Renal cortical epithelial cell (primary cell): Measurements from ENCODE around the gene ANKMY2. TPM values are rescaled to one million over a fixed set of nuclear protein-coding genes. Genes with fewer than 3 reads are reported as not detected.
A peak's percentile ranks its signal among the peaks of the same experiment; 100 is the strongest.
"Not testable (repeated sequence)": the region's sequence is repeated elsewhere in the genome, so short reads cannot be mapped to it uniquely, and the experiment has no call there.

Experiments used
- DNase-seq: peaks from one replicate; pipeline ENCODE4 v3.0.0-alpha.2; 2011; ENCODE audit warnings: low read depth
- total RNA-seq: library from RNA; depleted of rRNA; stranded (reverse); fragments of >200 nt; gene quantifications from 2 replicates; pipeline ENCODE4 v1.2.3, GENCODE V29; 2014

Gene ANKMY2
- total RNA-seq, 1 donor from 2014 or later, result 52.0 TPM

DNA sequence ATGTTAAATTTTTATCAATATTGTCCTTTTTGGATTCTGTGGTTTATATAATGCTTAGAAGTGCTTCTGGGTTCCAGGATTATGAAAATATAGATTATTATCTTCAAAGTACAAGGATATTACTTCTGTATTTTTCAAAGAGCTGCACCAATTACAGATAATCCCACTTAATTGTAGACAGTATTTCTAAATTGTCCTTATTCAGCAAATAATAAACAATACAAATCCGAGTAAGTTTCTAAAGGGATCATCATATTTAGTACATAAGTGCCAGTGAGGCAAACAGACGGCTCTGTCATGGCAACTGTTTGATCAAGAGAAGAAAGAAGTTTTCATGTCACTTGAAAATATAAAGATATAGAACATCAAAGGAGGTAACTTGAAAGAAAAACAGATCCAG is 19.2 kb downstream of the ANKMY2 start:
- DNase-seq, result no peak

DNA sequence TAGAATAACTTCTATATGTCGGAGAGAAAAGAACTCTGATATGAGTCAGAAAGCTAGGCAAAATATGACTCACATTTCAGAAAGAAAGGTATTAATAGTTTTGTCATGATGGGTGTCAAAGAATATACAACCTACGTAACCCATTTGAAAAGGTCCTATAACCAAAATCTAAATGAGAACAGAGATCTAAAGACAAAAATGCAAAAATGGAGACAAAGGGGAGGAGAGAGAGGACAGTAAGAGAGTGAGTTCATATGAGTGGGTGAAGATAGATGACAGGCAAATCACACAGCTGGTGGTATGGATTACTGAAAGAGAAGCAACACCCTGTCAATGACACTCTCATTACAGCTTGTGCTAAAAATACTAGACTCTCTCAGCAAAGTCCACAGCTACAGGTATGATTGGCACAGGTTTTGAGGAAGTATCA is 25.6 kb downstream of the ANKMY2 start:
- DNase-seq, result no peak

DNA sequence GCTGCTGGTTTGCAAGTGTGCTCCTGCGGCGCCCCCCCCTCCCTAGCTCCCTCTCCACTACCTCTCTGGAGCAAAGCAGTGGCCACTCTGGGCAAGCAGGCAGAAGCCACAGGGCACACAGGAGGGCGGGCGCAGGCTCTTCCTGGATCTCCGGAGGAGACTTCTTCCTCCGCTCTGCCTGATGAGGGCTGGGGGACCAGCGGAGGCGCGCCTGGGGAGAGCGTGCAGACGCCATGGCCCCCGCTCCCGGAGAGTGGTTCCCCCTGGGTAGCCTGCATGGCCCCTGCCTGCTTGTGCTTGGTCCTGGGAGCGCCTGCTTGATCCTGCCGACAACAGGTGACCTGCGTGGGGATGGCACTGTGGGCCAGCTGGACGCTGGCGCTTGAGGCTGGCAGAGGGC is 29.0 kb downstream of the ANKMY2 start:
- no peak for DNase-seq

DNA sequence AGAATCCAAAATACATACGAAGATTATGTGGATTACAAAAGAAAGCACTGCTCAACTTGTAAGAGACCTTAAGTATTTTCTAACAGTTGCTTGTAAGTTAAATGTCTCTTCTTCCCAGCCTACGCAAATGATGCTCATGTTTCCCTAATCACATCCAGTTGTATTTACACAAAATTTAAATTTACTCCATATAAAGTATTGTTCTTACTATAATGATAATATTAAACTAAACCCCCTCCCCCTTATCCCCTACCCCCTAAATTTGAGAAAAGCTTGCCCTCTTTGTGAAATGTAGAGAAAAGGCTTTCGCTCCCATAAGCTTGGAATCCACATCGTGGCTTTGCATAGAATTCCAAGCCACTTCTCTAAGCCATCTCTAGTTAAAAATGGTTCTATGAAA is 29.4 kb downstream of the ANKMY2 start:
- DNase-seq, result no peak

DNA sequence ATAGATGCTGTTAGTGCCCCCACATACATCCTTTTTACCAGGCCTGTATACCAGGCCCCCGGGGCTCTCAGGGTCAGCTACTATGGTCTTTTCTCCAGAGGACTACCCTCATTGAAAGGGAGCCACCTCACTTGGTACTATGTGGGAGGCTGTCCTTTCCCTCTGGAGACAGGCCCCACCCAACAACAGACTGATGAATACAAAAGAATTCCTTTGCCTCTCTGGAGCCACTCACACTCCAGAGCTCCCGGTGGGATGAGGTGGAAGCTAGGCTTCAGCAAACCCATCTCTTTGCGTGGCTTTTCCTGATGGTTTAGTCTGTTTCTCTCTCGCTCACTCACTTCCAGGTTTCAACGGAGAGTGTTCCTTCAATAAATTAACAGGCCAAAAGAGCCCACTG is 30.3 kb downstream of the ANKMY2 start:
- DNase-seq, result no peak

DNA sequence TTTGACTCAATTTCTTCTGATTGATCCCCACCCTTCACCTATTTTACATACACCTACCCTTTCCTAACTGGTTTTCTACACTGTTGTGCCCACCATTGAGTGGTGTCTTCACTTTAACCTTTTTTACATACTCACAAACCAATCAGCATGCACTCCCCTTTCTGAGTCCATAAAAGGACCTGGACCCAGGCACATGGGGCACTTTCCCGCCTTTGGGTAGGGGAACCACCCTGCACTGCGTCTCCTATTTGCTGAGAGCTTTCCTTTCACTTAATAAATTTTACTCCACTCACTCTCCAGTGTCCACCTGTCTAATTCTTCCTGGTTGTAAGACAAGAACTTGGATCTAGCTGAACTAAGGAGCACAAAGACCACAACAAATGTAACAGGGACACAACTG is 33.8 kb downstream of the ANKMY2 start:
- no peak for DNase-seq

DNA sequence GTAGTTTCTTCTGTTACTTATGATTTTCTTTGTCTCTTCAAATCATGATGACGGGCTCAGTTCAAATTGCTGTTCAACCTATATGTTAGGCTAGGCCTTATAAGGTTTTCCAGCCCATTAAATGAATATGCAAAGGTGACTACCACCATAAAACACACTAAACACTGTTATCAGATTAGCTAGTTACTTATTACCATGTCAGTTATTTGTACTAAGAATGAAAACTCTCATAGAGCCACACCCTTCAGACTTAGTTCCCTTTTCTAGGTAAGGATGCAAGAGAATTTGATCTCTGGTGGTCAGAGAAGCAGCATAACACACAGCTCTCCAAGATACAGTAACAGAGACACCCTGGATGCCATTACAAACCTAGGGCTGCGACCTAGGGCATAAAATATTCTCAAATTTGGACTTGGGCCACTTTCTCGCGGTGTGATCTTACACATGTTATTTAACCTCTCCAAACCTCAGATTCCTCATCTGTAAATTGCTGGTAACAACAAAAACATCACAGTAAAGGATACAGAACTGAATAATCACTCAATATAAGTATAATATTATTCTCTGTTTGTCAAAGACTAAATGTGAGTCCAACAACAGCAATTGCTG is 35.6 kb downstream of the ANKMY2 start:
- DNase-seq, result peak; percentile 72

DNA sequence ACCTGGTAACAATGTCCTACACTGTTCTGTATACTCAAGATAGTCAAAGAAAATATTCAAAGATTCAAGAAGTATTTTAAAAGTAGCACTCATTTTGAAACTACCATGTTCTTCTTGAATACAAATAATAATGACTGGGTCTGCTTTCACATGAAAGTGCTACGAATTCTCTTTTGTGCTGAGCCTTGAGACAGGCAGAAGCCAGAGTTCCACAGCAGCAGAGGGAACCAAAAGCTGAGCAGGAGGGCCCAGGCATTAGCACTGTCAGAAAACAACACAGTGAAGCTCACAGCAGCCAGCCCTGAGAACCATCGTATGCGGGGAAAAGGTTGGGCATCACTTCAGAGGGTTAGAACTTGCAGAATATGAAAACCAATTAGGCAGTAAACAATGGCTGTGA is 38.9 kb downstream of the ANKMY2 start:
- DNase-seq, result no peak

DNA sequence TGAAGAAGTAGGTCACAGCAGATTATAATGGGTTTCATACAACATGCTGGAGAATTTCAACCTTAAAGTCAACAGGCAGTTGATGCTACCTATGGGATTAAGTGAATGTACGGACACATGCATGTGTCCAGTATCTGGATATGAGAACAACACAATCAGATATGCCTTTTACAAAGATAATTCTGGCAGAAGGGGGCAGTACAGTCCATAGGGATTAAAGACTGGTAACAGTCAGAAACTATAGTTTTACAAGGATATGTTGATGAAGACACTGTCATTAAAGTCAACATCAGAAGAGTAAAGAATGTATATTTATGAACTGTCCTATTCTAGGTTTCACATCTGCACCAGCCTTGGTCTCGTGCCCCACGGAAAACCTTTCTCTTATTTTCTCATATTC is 41.5 kb downstream of the ANKMY2 start:
- DNase-seq, result no peak

DNA sequence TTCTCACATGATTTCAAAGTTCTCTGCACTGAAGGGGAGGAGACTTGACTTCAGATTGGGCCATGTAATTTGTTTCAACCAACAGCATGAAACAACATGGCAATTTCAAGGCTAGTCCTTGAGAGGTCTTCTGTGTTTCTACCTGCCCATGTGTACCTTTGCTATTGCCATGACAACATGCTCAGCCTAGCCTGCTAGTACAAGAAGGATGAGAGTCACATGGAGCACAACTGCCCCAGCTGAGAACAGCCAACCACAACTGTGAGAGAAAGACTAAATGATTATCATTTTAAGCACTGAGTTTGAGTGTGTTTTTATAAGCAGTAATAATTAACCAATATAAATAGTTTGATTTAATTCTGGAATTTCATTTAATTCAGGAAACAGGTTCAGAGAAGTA is 41.9 kb downstream of the ANKMY2 start:
- DNase-seq, result peak; percentile 85

DNA sequence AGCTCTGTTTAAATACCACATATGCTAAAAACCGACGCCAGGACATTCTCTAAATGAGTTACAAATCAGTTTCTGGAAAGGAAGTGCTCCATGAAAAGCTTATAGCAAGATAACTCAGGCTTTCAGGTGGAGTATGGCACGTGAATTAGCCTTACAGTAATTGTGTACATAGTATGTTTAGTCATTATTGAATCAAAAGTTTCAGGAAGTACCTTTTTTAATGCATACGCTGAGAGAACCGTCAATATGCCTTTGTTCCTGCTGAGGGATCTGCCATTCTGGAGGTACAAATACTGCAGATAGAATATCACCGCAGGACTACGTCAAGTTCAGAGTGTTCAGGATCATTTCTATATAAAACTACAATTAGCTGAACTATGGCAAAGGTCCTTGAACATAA is 45.7 kb downstream of the ANKMY2 start:
- no peak for DNase-seq

DNA sequence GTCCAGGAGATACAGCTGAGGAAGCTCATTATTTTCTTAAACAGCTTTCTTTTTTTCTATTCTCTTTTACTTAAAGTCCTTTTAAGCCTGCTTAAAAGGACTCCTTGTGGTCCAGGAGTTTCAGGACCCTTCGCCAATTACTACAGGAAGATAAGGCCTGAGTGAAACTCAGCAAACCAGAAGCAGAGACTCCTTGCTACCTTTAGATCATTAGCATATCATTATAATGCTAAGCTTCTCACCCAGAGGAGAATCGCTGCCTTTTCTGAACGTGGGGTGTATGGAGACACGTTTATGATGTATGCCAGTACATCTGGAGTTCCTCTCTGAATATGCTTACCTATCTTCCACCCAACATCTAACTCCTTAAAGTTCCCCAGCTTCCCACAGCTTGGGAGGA is 47.5 kb downstream of the ANKMY2 start:
- DNase-seq, result no peak

DNA sequence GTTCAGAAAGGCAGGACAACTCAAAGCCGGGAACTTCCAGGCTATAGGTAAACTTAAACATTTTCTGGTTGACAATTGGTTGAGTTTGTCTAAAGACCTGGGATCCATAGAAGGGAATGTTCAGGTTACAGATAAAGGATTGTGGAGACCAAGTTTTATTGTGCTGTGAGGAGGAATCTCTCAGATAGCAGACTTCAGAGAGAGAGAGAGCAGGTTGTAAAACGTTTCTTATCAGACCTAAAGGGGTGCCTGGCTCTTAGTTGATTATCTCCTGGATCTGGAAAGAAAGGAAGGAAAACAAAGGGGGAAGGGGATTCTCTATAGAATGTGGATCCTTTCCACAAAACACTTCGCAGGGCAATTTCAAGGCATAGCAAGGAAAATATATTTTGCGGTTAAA is 50.0 kb downstream of the ANKMY2 start:
- DNase-seq, result not testable (repeated sequence)

DNA sequence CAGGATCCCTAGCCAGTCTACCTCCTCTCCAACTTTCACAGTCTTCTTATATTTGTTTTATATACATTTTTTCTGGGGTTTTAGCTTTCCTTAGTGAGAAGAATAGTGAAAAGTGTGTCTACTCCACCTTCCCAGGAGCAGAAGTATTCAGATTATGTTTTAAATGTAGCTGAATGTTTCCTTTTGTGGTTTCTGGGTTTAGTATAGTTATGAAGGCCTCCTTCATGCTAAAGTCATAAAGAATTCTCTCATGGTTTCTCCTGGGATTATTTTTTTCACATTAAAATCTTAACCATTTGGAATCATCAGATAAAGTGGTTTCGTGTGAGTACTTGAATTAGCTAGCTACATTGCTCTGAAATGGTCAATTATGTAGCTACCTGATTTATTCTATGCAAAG is 50.9 kb downstream of the ANKMY2 start:
- DNase-seq, result no peak

DNA sequence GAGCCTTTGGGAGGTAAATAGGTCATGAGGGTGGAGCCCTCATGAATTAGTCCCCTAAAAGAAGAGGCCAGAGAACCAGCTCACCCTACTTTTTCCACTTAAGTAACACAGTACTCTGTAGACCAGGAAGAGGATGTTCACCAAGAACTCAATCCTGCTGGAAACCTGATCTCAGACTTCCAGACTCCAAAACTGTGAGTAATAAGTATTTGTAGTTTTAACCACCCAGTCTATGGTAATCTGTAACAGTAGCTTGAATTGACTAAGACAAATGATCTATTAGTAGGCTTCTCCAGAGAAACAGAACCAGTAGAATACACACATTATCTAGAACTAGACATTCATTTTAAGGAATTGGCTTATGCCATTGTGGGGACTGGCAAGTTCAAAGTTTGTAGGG is 51.5 kb downstream of the ANKMY2 start:
- DNase-seq, result peak; percentile 48

DNA sequence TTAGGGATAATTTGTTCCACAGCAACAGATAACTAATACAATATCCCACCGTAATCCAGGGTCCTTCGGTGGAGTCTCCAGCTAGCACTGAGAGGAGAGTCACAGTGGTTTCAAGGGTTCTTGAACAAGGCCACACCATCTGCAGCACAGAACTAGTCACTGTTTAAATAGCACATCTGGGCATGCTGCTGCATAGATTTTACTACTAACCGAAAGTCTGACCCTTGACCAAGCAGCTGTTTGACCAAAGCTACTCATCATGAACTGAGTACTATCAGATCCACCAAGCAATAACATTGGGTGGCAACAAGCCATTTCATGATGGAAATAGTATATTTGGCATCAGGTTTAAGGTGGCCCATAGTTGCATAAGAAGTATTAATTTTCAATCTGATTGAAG is 53.2 kb downstream of the ANKMY2 start:
- no peak for DNase-seq

DNA sequence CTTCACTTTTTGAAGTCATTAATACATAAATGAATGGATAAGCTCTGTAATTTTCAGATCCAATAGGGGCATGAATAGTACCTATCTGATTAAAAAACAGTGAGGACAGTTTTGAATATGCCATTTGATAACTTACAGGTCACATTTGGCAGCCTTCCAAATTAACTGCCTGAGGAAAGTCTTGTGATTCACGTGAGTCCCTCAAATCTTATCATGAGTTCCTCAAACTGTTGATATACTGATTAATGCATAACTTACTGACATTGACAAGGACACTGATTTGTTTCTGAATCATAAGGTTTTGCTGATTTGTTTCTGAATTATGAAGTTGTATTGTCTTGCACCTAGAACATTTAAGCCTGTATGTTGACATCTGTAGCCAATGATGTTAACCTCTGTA is 55.1 kb downstream of the ANKMY2 start:
- DNase-seq, result peak; percentile 18

DNA sequence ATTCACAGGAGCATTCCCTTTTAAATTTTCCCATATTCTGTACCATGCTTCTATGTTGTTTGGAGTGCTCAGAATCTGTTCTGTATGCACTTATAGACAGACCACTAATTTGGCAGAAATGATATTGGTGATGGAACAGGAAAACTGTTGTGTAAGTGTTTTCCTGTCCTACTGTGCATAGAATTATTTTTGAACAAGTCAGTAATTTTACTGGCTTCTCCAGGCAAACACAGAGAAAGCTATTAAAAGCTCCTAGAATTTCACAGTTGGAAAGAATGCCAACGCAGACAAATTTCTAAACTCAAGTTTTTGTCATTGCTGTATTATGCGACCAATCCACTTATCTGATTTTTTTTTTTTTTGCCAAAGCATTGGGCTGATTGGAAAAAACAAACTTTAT is 55.7 kb downstream of the ANKMY2 start:
- DNase-seq, result no peak

DNA sequence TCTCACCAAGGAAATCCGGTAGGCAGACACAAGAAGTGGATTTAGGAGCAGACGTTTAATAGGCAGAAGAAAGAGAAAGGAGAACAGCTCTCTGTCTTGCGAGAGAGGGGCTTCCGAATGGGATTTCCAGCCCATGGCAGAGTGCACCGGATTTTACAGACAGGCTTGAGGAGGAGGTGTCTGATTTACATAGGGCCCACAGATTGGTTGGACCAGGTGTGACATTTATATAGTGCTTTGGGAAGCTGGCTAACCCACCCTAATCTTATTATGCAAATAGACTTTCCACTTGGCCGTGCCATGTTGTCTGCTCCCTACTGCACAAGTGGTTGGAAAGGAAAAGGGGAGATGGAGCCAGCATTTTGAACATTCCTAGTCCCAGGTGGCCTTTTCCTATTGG is 57.8 kb downstream of the ANKMY2 start:
- no peak for DNase-seq

DNA sequence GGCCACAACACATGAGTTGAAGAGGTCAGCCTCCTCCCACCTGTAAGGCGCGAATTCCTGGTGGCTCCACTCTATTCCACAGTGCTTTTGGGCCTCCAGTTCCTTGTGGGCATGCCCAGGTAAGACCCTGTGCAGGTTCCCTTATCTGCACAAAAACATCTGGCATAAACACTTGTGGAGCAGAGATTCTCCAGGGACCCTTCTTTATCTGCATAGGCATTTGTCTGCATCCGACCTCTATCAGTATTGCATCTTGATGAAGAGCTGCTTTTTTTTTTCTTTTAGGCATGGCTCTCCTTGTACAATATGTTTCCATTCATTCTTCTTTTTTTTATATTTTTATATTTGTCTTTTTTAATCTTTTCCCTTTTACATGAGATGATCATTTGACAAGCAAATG is 58.4 kb downstream of the ANKMY2 start:
- DNase-seq, result no peak

DNA sequence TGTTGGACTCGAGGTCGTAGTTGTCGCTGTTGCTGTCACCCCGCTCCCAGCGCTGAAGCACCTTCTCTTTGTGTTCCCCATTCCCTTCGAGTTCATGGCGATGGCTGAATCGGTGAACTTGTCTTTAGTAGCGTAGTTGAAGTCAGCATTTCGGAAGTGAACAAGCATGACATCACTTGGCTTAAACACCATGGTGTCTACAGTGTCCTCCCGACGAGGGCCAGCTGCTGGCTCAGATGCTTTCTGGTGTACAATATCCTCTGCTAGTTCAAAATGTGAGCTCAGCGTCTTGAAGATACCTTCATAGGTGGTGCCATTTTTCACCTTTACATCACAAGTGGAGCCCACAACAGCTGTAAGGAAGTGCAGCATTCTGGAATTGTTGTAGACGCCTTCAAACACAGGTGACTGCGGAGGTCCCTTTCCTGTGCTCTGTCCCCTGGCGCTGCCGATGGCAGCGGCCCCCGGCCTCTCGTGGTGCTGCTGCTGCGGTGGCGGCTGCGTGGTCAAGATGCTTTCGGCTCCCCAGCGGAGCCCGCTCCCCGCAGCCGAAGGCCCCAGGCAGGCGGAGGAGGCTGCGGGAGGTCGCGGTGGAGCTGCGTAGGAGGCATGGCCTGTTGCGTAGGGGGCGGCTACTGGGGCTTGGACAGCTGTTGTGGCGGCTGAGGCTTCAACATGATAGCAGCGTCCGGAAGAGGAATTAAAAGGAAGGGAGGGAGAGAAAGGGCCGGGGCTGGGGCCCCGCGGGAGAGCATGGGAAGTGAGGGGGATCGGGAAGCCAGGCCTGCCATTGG is 59.3 kb downstream of the ANKMY2 start:
- no peak for DNase-seq

DNA sequence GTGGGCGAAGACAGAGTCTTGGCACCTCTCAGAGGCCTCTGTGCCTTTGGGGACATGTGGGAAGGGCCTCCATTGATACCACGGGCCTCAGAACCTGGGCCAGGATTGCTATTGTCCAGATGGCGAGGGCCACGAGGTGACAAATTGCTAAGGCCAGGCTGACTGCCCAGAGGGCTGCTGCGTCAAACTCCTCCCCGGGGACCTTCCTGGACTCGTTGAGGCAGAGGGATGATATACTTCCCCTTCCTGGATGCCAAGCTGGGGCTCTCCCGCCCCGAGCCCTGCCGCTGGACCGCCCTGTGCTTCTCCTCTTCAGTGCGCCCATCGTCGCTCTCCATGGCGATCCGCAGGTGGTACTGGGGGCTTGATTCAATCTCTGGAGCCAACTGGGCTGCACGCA is 60.0 kb downstream of the ANKMY2 start:
- DNase-seq, result no peak

DNA sequence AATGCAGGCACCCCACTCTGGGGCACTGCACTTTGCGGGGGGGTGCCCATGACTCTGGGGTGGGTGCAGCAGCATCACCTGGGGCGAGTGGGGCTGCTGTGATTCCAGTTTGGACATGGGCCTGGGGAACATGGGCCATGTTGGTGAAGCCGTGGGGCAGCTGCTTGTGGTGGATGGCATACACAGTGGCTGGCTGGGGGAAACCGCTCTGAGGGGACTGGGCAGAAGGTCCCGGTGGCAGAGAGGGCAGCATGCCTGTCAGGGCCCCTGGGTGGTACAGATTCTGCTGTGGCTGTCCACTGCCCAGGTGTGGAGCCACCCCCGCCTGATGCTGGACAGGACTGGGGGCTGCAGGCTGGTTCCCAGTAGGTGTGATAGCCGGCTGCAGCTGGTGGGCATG is 61.7 kb downstream of the ANKMY2 start:
- no peak for DNase-seq

DNA sequence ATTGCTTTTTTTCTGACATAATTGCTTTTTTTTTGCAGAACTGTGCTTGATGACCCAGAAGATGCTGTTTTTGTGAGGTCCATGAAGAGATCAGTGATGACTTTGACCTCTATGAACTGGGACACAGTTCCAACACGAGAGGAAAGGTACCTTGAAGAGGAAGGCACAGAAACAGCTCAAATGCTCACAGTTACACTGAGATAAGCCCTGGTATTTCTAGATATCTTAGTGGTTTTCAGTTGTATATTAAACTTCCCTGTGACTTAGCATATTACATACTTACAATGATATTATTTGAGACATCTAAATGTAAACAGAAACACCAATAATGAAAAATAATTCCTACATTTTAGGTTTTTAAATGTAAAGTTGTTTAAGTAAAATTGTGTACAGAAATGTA is 64.3 kb downstream of the ANKMY2 start:
- DNase-seq, result no peak
